Upper lobe of left lung (tissue), 4 donors: ENCODE data around the gene TPCN1.

ENCODE experiments used
- POLR2A ChIP-seq, 4 donors: fragments of 450-650 bp; IDR thresholded peaks; one replicate each; pipeline ENCODE4 v1.5.1; 2016 to 2017; ENCODE audit warnings: antibody characterized with exemption in 4 of 4, mild to moderate bottlenecking in 2 of 4
- POLR2AphosphoS5 ChIP-seq, 2 donors: sonication (generic); formaldehyde crosslinking; IDR thresholded peaks; one replicate each; pipeline ENCODE4 v1.5.1; 2017; ENCODE audit warnings: antibody characterized with exemption in 2 of 2
- TF ChIP-seq, protein P1 (sequence below), 6 experiments: fragments of 450-650 bp in 4 of 6; fragments of 200-600 bp in 2 of 6; sonication (generic) in 2 of 6; IDR thresholded peaks; one replicate each; pipeline ENCODE4 v1.5.1; 2016 to 2019; ENCODE audit warnings: antibody characterized with exemption in 6 of 6

- TF ChIP-seq, protein P1, sequence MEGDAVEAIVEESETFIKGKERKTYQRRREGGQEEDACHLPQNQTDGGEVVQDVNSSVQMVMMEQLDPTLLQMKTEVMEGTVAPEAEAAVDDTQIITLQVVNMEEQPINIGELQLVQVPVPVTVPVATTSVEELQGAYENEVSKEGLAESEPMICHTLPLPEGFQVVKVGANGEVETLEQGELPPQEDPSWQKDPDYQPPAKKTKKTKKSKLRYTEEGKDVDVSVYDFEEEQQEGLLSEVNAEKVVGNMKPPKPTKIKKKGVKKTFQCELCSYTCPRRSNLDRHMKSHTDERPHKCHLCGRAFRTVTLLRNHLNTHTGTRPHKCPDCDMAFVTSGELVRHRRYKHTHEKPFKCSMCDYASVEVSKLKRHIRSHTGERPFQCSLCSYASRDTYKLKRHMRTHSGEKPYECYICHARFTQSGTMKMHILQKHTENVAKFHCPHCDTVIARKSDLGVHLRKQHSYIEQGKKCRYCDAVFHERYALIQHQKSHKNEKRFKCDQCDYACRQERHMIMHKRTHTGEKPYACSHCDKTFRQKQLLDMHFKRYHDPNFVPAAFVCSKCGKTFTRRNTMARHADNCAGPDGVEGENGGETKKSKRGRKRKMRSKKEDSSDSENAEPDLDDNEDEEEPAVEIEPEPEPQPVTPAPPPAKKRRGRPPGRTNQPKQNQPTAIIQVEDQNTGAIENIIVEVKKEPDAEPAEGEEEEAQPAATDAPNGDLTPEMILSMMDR (IDR thresholded peaks at IDR 0.05): peak in 2 of 6 experiments; percentile 13 to 15
- TF ChIP-seq POLR2A (IDR thresholded peaks at IDR 0.05) (peak in 2 of 4 donors; percentile 77 to 85), POLR2AphosphoS5 (IDR thresholded peaks at IDR 0.05) (peak; percentile 51 to 54)
Observed at GRCh38 chr12:113185180-113186032, 35.9 kb upstream of the TPCN1 start, which contains the start of the genes DDX54 and RITA1.
